Sigmoid colon (tissue), 7 donors: ENCODE results near the gene SLC22A3. TPM values are rescaled to one million over a fixed set of nuclear protein-coding genes. Genes with fewer than 3 reads are reported as not detected.
A peak's percentile ranks its signal among the peaks of the same experiment; 100 is the strongest.

Experiments
- DNase-seq: peaks from one replicate; pipeline ENCODE4 v3.0.0-alpha.2; 2019
- H3K27ac ChIP-seq, 4 donors: fragments of 200-600 bp; sonication (generic); one replicate each; pipeline ENCODE4 v1.5.1; 2016 to 2019; ENCODE audit warnings: mild to moderate bottlenecking in 1 of 4
- H3K27me3 ChIP-seq, 3 donors: fragments of 200-600 bp; sonication (generic); one replicate each; pipeline ENCODE4 v1.5.1; 2019; ENCODE audit warnings: mild to moderate bottlenecking in 1 of 3
- H3K36me3 ChIP-seq, 4 donors: fragments of 200-600 bp; sonication (generic); one replicate each; pipeline ENCODE4 v1.5.1; 2016 to 2019
- H3K4me1 ChIP-seq, 4 donors: fragments of 200-600 bp; sonication (generic); one replicate each; pipeline ENCODE4 v1.5.1; 2017 to 2019
- H3K4me3 ChIP-seq, 4 donors: fragments of 200-600 bp; sonication (generic); one replicate each; pipeline ENCODE4 v1.5.1; 2017 to 2019; ENCODE audit warnings: mild to moderate bottlenecking in 2 of 4, moderate library complexity in 1 of 4
- H3K9me3 ChIP-seq, 4 donors: fragments of 200-600 bp in 3 of 4; sonication (generic) in 3 of 4; one replicate each; pipeline versions ENCODE4 v1.5.1 to v1.6.1; 2013 to 2019
- CTCF ChIP-seq, 4 experiments: fragments of 450-650 bp in 3 of 4; fragments of 200-600 bp in 1 of 4; IDR thresholded peaks; one replicate each; pipeline ENCODE4 v1.5.1; 2016 to 2019; ENCODE audit warnings: antibody characterized with exemption in 4 of 4, mild to moderate bottlenecking in 3 of 4, moderate library complexity in 2 of 4
- EP300 ChIP-seq, 4 donors: sonication (generic); formaldehyde crosslinking; IDR thresholded peaks; one replicate each; pipeline ENCODE4 v1.6.1; 2017; ENCODE audit warnings: antibody characterized with exemption in 4 of 4
- POLR2A ChIP-seq, 2 donors: fragments of 450-650 bp; IDR thresholded peaks; one replicate each; pipeline ENCODE4 v1.6.1; 2016; ENCODE audit warnings: antibody characterized with exemption in 2 of 2, mild to moderate bottlenecking in 2 of 2, moderate library complexity in 2 of 2
- POLR2AphosphoS5 ChIP-seq, 4 donors: sonication (generic); formaldehyde crosslinking; IDR thresholded peaks; one replicate each; pipeline ENCODE4 v1.6.1; 2017; ENCODE audit warnings: antibody characterized with exemption in 4 of 4
- WGBS, 2 donors: extraction: QIAGEN DNeasy Blood & Tissue Kit; methylation state at CpG; one replicate each; pipeline ENCODE4 v1.1.7; 2013; 5-methylcytosine and 5-hydroxymethylcytosine counted together
- intact Hi-C: fragments of 100-400 bp; cut with DNase I; formaldehyde crosslinking; loops from one replicate; pipeline ENCODE4 v1.15.1; 2023
- polyA plus RNA-seq, 3 donors: library from polyadenylated mRNA; stranded (reverse); fragments of 200-250 nt; gene quantifications; one replicate each; pipeline ENCODE4 v1.2.3, GENCODE V29; 2013
- total RNA-seq, 4 donors: library from RNA; depleted of rRNA; stranded (reverse); fragments of >200 nt; gene quantifications; one replicate each; pipeline ENCODE4 v1.1.0, GENCODE V29; 2016
- donor health status: healthy with polysubstance abuse.
- donor health status: Bipolar disorder and iron deficiency.
- donor health status: healthy.

Gene SLC22A3
- total and polyA plus RNA-seq, 7 donors, result 0.23 to 26.3 (median 13.6) TPM

GRCh38 chr6:160417146-160417545 lies 69.0 kb downstream of the SLC22A3 start:
- no peak for DNase-seq
- WGBS, 2 donors, result 89% methylated on average over 1 of the region's 1 CpG
- Histone ChIP-seq H3K27ac (no peak overlapping the region), H3K27me3 (no peaks in the 10 kb centered on the region), H3K4me3 (no peak overlapping the region), H3K9me3 (no peaks in the 10 kb centered on the region), H3K4me1 (peaks cover 0 to 24% (median 18%) of the 10 kb centered on the region in 4 donors), H3K36me3 (no peaks in the 10 kb centered on the region)
- no peak for TF ChIP-seq EP300 (IDR thresholded peaks at IDR 0.05)
- intact Hi-C loops, result no loop called here

- no peak overlapping the region for H3K27ac ChIP-seq
- H3K4me1 ChIP-seq, result peaks cover 0 to 28% (median 22%) of the 10 kb centered on the region in 4 donors
- no peaks in the 10 kb centered on the region for H3K9me3 ChIP-seq
- no peak for DNase-seq
- no peaks in the 10 kb centered on the region for H3K36me3 ChIP-seq
- TF ChIP-seq EP300 (IDR thresholded peaks at IDR 0.05) (no peak), POLR2AphosphoS5 (IDR thresholded peaks at IDR 0.05) (no peak), POLR2A (IDR thresholded peaks at IDR 0.05) (no peak), CTCF (IDR thresholded peaks at IDR 0.05) (no peak)
- H3K27me3 ChIP-seq, result no peaks in the 10 kb centered on the region
- intact Hi-C loops, result no loop called here
- H3K4me3 ChIP-seq, result no peak overlapping the region
Measured at GRCh38 chr6:160417550-160417949, 69.4 kb downstream of the SLC22A3 start.

DNA sequence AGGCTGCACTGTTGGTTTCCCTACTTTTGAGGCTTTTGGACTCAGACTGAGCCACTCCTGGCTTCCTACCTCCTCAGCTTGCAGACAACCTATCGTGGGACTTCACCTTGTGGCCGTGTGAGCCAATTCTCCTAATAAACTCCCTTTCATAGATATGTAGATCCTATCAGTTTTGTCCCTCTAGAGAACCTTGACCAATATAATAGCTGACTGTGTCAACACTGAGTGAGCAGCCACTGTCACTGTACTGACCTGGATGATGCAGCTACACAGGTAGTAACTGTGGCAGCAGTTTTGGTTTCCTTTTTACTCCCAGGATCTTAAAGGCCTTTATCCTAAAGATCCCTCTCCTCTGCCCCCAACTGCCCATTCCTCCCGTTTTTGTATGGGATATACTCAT lies 70.2 kb downstream of the SLC22A3 start:
- intact Hi-C loops, result no loop called here
- Histone ChIP-seq H3K27me3 (no peaks in the 10 kb centered on the region), H3K4me3 (no peak overlapping the region), H3K9me3 (no peaks in the 10 kb centered on the region), H3K4me1 (peaks cover 0 to 29% (median 22%) of the 10 kb centered on the region in 4 donors), H3K36me3 (no peaks in the 10 kb centered on the region), H3K27ac (no peak overlapping the region)
- WGBS, 2 donors, result 60 to 73% methylated on average over 3 of the region's 3 CpGs
- no peak for DNase-seq
- TF ChIP-seq POLR2A (IDR thresholded peaks at IDR 0.05), result no peak
- no peak for TF ChIP-seq POLR2AphosphoS5 (IDR thresholded peaks at IDR 0.05)
- no peak for TF ChIP-seq EP300 (IDR thresholded peaks at IDR 0.05)
- TF ChIP-seq CTCF (IDR thresholded peaks at IDR 0.05), result no peak

GRCh38 chr6:160419488-160419887 lies 71.3 kb downstream of the SLC22A3 start:
- Histone ChIP-seq H3K27me3 (no peaks in the 10 kb centered on the region), H3K4me3 (no peak overlapping the region), H3K9me3 (no peaks in the 10 kb centered on the region), H3K4me1 (peaks cover 0 to 31% (median 22%) of the 10 kb centered on the region in 4 donors), H3K27ac (no peak overlapping the region), H3K36me3 (no peaks in the 10 kb centered on the region)
- DNase-seq, result no peak
- no peak for TF ChIP-seq POLR2AphosphoS5 (IDR thresholded peaks at IDR 0.05)
- no peak for TF ChIP-seq POLR2A (IDR thresholded peaks at IDR 0.05)
- TF ChIP-seq EP300 (IDR thresholded peaks at IDR 0.05), result no peak
- TF ChIP-seq CTCF (IDR thresholded peaks at IDR 0.05), result no peak
- 79 to 93% methylated on average over 1 of the region's 1 CpG for WGBS, 2 donors
- intact Hi-C loops, result no loop called here

DNA sequence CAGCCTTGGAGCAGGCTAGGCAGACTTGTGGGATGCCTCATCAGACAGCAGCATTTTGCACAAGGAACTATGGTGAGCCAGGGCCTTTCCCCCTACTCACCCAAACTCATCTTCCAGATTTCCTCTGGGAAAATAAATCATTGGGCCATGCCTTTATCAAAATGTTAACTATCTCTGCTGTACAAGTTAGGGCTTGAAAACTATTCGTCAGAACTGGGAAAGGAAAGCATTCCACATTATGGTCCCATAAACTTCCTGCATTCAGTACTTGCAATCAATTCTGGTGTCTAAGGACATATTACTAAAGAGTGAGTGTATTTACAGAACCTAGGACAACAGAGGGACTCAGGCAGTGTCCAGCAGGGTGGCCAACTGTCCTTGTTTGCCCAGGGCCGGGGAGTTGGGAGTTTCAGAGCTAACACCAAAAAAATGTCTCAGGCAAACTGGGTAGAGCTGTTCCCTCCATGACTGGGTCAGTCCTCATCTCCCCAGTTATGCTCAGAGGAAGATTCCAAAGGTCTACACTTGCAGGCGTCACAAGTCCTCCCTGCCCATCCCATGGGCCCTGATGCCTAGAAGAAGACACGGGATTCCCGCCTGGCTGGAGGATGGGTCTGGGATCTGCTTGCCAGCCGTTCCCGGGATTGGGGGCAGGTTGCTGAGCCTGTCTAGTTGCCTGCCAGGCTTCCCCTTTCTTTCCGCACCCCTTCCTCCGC lies 72.2 kb downstream of the SLC22A3 start:
- intact Hi-C loops, result no loop called here
- peak overlapping the region; percentile 67 to 88 (median 82) for H3K27ac ChIP-seq

More for the DNA sequence above, 72.2 kb downstream of the SLC22A3 start:
- H3K9me3 ChIP-seq, result no peaks in the 10 kb centered on the region
- H3K27me3 ChIP-seq, result no peaks in the 10 kb centered on the region
- H3K4me3 ChIP-seq, result no peak overlapping the region
- WGBS, 2 donors, result 94 to 95% methylated on average over 9 of the region's 9 CpGs
- TF ChIP-seq POLR2AphosphoS5 (IDR thresholded peaks at IDR 0.05) (no peak), CTCF (IDR thresholded peaks at IDR 0.05) (no peak), POLR2A (IDR thresholded peaks at IDR 0.05) (no peak), EP300 (IDR thresholded peaks at IDR 0.05) (no peak)
- DNase-seq, result no peak
- H3K36me3 ChIP-seq, result no peaks in the 10 kb centered on the region
- peaks cover 0 to 37% (median 25%) of the 10 kb centered on the region in 4 donors for H3K4me1 ChIP-seq
